Glomerular visceral epithelial cell (primary cell): ENCODE data around the gene KLHL21.
"Not testable (repeated sequence)": the region's sequence is repeated elsewhere in the genome, so short reads cannot be mapped to it uniquely, and the experiment has no call there.

ENCODE experiments used
- DNase-seq: peaks from one replicate; pipeline ENCODE4 v3.0.0-alpha.2; 2016; ENCODE audit errors: extremely low spot score

Gene KLHL21

GRCh38 chr1:6599991-6600390, 2.7 kb downstream of the KLHL21 start:
- DNase-seq: not testable (repeated sequence)

GRCh38 chr1:6599141-6599975, 3.3 kb downstream of the KLHL21 start:
- no peak for DNase-seq

- no peak for DNase-seq
Measured at GRCh38 chr1:6597777-6598131, 4.9 kb downstream of the KLHL21 start.

- DNase-seq: no peak
Measured at GRCh38 chr1:6596886-6597776, 5.5 kb downstream of the KLHL21 start.

GRCh38 chr1:6596351-6596750, 6.3 kb downstream of the KLHL21 start:
- DNase-seq: no peak

- no peak for DNase-seq
Measured at GRCh38 chr1:6594977-6595740, 7.5 kb downstream of the KLHL21 start.

GRCh38 chr1:6593810-6594209, 8.9 kb downstream of the KLHL21 start:
- no peak for DNase-seq

- no peak for DNase-seq
Measured at GRCh38 chr1:6592865-6593593, 9.6 kb downstream of the KLHL21 start.

GRCh38 chr1:6592441-6592840, 10.2 kb downstream of the KLHL21 start:
- no peak for DNase-seq

GRCh38 chr1:6591644-6592043, 11.0 kb downstream of the KLHL21 start:
- DNase-seq: no peak

GRCh38 chr1:6591222-6591621, 11.4 kb downstream of the KLHL21 start:
- DNase-seq: no peak

GRCh38 chr1:6590046-6590445, 12.6 kb downstream of the KLHL21 start:
- DNase-seq: no peak

GRCh38 chr1:6588893-6589520, 13.7 kb downstream of the KLHL21 start:
- no peak for DNase-seq

- no peak for DNase-seq
Measured at GRCh38 chr1:6588128-6588892, 14.4 kb downstream of the KLHL21 start.

- no peak for DNase-seq
Measured at GRCh38 chr1:6587261-6588005, 15.2 kb downstream of the KLHL21 start.

- no peak for DNase-seq
Measured at GRCh38 chr1:6586404-6586816, 16.3 kb downstream of the KLHL21 start.

GRCh38 chr1:6585841-6586240, 16.8 kb downstream of the KLHL21 start:
- no peak for DNase-seq

- no peak for DNase-seq
Measured at GRCh38 chr1:6585081-6585722, 17.5 kb downstream of the KLHL21 start.
